GM11168 (cell line): Measurements from ENCODE around the gene ALDH1A1.

Experiments
- in situ Hi-C: fragments of 300-500 bp; cut with MboI; formaldehyde crosslinking; loops from one replicate; pipeline ENCODE4 v1.12.0; 2022; ENCODE audit warnings: low sequenced_read_pairs; ENCODE audit not compliant: unreplicated experiment

The ALDH1A1 gene

GRCh38 chr9:72871685-72872084, 81.2 kb downstream of the ALDH1A1 start:
- in situ Hi-C loops, result no loop called here

- in situ Hi-C loops, result loop anchor here (10.0 kb wide), 1 partner anchor 220 kb away; no protein-coding TSS in a partner anchor
These were observed 88.5 kb downstream of the ALDH1A1 start for GRCh38 chr9:72864327-72864726.

DNA sequence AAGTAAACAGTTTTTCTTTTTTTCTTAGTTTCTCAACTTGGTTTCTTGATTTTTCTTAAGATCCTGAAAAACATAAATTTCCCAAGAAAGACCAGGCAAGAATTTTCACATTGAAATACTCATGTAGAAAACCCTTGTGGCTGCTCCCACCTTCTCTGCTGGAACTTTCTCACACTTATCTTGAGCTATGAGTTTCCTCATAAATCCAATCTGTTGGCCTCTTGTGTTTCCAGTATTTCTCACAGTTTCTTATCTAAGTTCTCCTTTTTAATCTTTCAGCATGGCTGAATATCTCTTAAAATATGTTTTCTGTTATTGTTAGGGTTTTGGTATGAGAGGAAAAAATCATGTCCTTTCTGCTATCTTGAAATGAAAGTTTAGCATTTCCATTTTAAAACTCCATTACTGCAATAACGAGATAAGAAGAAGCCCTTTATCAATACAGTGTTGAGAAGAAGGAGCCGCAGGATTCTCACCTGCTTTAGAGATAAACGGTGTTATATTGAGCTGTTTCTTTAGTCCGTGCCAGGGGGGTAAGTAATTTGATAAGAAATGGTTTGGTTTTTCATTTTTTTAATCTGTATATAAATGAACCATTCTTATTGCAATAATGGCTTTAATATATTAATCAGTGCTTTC, 89.3 kb downstream of the ALDH1A1 start:
- in situ Hi-C loops, result loop anchor here (10.0 kb wide), 1 partner anchor 221 kb away; no protein-coding TSS in a partner anchor

DNA sequence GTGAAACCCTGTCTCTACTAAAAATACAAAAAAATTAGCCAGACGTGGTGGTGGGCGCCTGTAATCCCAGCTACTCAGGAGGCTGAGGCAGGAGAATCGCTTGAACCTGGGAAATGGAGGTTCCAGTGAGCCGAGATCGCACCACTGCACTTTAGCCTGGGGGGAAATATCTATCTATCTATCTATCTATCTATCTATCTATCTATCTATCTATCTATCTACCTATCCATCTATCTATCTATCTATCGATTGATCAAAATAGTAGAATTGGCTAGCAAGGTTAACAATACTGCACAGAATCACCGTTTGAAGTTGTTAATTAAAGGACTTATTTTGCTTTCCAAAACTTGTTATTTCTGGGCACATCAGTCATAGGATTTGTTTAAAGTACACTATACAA, 90.1 kb downstream of the ALDH1A1 start:
- in situ Hi-C loops, result loop anchor here (10.0 kb wide), 1 partner anchor 222 kb away; no protein-coding TSS in a partner anchor

GRCh38 chr9:72858089-72858912, 94.6 kb downstream of the ALDH1A1 start:
- in situ Hi-C loops, result no loop called here

GRCh38 chr9:72857624-72857996, 95.2 kb downstream of the ALDH1A1 start:
- in situ Hi-C loops, result no loop called here

- in situ Hi-C loops, result no loop called here
These were observed 95.8 kb downstream of the ALDH1A1 start for GRCh38 chr9:72856972-72857623.

GRCh38 chr9:72855890-72856523, 96.8 kb downstream of the ALDH1A1 start:
- in situ Hi-C loops, result no loop called here

DNA sequence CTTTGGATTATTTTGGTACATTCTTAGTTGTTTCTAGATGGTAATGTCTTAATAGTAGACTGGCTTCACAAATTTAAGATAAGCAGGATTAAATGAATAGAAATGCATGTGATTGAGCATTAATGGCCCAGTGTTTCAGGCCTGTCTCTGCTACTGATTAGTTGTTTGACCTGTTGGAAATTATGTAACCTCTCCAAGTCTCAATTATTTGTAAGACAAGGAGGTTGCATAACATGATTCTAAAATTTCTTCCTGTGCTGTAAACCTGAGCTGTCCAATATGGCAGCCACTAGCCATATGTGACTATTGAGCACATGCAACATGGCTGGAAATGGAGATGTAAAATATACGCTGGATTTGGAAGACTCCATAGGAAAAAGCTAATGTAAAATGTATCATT, 97.5 kb downstream of the ALDH1A1 start:
- in situ Hi-C loops, result no loop called here
